Tongue (tissue), 2 donors: Measurements from ENCODE around the gene HYKK. TPM values are rescaled to one million over a fixed set of nuclear protein-coding genes. Genes with fewer than 3 reads are reported as not detected.
"Not testable (repeated sequence)": the region's sequence is repeated elsewhere in the genome, so short reads cannot be mapped to it uniquely, and the experiment has no call there.

Experiments
- DNase-seq: peaks from one replicate; pipeline ENCODE4 v3.0.0-alpha.2; 2015
- total RNA-seq: library from RNA; depleted of rRNA; stranded (reverse); fragments of >200 nt; gene quantifications from one replicate; pipeline ENCODE4 v1.2.3, GENCODE V29; 2014

Gene HYKK, protein sequence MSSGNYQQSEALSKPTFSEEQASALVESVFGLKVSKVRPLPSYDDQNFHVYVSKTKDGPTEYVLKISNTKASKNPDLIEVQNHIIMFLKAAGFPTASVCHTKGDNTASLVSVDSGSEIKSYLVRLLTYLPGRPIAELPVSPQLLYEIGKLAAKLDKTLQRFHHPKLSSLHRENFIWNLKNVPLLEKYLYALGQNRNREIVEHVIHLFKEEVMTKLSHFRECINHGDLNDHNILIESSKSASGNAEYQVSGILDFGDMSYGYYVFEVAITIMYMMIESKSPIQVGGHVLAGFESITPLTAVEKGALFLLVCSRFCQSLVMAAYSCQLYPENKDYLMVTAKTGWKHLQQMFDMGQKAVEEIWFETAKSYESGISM
- total RNA-seq, result 6.9 TPM

DNA sequence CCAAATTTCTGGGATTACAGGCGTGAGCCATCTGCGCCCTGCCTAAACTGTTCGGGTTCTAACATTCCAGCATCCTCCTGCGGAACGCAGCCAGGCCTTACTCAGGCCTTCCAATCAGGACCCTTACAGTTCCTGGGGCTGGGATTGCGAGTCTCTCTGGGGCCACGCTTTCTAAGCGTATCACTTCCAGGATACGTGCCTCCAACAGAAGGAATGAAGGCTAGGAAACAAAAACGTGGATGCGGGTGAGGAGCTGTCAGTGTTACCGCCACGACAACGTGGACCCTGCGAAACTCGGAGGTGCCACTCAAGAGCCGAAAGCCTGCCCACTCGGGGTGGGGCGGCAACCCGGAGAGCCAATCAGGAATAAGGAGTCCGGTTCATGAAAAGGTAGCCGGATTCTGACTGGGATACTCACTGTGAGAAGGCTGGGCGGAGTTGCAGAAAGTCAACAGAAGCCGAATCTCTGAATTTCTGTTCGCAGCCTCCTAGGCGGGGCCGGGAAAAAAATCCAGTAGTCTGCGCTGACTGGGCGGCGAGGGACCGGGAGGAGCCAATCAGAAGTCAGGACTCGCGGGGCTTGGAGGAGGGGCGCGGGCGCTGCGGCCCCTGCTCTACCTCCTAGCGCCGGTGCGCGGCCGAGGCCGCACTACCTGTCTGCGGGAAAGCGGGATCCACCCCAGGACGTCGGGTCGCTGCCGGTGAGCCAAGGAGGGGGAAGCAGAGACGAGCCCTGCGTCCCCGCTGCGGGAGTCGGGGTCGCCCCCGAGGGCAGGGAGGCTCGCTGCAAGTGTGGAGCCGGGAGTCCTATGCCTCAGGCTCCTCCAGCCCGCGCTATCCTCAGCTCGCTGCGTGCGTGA is at the start of gene HYKK:
HYKK (plus strand) TSS at position 607 of the 860 bp plus-strand sequence. CDS start 5,512 bp downstream, outside the sequence.
- DNase-seq, result peak; percentile 98

DNA sequence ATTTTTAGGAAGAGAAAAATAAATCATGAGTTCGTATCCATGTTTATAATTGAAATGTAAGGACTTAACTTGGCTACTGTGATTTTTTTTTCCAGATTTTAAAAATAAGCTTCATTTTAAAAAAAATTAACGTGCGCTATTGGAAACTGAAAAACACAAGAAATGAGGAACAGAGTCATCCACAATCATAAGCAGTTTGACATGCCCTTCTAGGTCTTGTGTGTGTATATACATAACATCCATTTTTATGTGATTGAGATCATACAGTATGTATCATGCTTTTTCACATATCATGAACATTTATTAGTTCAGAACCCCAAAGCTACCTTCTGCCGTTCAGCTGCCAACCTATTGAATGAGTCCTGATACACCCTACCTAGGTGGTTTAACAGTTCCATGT is 46.6 kb upstream of the HYKK start:
- DNase-seq, result no peak

DNA sequence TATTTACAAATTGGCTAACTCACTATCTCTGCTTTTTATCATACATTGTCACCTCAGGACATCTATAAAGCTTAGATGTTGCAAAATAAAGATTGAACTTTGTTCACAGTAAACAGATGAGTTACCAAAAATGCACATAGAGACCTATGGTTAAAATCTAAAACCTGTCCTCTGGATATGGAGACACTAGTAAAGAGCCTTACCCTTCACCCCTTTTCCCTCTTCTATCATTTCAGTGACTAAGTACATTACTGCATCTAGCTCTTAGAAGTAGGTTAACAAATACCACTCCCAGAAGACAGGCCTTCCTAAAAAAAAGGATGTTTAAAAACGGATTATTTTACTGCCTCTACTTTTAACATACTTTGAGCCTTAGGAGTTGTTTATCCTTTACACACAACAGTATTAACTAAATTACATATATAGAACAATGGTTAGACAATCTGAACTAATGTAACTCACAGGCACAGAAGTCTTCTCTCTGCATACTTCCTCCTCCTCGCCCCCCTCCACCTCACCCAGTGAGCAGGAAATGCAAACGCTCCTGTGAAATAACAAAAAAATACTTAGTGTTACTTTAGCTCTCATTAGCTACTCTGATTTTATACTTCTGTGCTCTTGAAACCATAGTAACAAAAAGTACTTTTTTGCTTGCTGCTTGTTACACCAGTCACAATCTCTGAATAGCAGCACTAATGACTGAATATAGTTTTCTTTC is 46.0 kb upstream of the HYKK start:
- no peak for DNase-seq

DNA sequence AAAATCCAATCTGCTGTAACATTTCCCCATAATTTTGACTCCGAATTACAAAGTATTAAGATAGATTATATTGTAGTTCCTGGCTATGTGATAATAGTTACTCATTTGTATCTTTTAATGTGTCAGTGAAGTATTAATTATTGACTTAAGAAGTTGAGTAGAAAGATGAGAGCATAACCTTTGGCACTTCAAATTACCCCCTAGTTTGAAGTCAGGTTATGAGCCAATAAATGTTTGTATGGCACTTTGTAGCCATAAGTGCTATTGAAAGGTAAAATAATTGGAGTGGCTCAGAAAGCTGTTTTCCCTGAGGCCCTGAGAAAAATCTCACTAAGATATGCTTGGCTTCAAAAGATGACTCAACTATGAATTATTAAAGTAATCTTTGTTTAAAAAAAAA is 38.3 kb upstream of the HYKK start:
- no peak for DNase-seq

DNA sequence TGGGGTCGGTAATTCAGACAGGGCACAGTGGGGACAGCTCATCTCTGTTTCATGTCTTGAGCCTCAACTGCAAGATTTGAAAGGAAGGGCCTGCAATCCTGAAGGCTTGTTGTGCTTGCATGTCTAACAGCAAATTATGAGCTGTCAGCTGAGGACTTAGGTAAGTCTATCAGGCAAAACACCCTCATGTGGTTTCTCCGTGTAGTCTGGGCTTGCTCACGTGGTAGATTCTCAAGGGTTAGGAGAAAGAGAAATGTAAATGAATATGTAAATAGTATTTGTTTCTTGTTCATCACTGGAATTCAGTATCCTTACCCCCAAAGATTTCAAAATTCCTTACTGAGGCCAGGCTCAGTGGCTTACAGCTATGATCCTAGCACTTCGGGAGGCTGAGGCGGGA is 30.1 kb upstream of the HYKK start:
- DNase-seq, result no peak

DNA sequence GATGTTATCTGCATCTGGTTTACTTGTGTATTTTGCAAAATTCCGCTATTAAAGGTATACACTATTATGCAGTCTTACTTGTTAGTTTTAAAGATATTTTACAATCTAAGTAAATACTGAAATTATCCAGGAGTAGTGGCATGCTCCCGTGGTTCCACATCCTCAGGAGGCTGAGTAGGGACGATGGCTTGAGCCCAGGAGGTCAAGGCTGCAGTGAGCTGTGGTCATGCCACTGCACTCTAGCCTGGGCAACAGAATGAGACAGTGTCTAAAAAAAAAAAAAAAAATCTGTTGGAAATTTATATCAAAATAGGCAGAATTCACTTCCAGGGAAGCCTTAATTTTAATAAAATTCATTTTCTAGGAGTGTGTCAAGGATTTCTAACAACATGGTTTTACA is 27.7 kb upstream of the HYKK start:
- no peak for DNase-seq

DNA sequence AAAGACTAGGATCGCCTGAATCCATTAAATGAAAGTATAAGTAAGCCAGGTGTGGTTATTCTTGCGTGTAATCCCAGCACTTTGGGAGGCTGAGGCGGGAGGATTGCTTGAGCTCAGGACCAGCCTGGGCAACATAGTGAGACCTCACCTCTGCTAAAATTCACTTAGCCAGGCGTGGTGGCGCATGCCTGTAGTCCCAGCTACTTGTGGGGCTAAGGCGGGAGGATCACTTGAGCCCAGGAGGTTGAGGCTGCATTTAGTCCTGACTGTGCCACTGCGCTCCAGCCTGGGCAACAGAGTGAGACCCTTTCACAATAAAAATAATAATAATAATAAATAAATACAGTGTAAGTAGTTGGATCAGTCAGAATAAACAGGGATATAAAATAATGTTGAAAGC is 25.5 kb upstream of the HYKK start:
- DNase-seq, result no peak

DNA sequence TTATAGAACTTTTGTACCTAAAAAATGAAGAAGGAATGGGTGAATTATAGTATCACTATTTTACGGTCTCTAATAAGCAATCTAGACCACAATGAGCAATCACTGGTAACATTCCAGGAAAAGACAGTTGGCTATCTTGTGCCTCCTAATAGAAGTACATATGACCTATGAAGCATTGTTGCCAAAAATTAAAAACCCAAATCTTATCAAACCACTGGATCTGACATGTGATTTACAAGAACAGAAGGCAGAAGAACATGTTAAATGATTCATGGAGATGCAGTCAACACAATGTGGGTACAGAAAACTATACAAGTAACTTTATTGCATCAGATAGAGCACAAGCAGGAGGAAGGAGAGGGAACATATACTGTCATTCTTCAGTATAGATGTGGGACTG is 14.5 kb upstream of the HYKK start:
- no peak for DNase-seq

DNA sequence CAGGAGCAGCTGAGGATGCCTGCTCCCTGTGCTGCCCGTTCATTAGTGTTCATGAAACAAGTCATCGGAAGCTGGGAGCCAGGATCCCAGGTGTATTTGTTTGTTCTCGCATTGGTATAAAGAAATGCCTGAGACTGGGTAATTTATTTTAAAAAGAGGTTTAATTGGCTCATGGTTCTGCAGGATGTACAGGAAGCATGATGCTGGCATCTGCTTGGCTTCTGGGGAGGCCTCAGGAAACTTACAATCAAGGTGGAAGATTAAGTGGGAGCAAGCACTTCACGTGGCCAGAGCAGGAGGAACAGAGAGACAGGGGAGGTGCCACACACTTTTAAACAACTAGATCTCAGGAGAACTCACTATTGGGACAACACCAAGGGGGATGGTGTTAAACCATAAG is 5.5 kb upstream of the HYKK start:
- DNase-seq, result no peak

DNA sequence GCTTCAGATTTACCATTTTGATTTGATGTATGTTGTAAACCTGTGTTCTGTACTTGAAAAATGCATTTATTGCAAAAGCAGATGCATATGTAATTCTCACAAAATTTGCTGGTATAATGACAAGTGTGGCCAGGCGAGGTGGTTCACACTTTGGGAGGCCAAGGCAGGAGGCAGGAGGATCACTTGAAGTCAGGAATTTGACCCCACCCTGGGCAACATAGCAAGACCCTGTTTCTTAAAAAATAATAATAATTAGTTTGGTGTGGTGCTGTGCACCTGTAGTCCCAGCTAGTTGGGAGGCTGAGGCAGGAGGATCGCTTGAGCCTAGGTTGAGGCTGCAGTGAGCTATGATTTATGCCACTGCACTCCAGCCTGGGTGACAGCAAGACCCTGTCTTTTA is 4.7 kb upstream of the HYKK start:
- DNase-seq, result no peak

DNA sequence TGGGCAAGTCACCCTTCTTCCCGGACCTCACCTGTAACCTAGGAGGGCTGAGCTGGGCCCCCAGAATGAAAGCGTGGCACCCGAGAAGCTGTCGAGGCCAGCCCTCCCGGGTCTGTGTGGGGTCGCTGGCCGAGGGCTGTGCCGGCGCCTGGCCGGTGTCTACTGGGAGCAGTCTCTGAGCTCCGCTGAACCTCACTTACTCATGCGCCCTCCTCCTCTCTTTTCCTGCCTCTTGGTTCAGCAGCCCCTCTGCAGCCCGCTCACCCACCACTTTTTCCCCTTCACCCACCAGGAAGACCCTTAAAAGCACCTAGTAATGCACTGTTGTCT is 419 bp downstream of the HYKK start:
- no peak for DNase-seq

DNA sequence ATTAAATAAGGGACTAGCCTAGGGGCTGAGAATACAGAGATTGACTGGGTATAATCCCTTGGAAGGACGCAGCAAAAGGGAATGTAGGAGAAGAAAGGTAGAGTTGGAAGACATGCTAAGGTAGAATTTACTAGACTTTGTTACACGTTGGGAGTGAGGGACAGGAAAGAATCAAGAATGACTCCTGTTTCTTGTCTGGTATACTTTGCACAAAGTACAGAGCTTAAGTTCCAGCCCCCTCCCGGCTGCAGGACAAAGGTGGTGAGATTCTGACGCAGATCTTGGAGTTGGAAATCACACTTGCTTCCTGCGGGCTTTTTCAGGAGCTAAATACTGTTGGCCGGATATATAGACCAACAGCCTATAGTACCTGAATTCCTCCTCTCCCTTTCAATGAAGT is 895 bp downstream of the HYKK start:
- no peak for DNase-seq

DNA sequence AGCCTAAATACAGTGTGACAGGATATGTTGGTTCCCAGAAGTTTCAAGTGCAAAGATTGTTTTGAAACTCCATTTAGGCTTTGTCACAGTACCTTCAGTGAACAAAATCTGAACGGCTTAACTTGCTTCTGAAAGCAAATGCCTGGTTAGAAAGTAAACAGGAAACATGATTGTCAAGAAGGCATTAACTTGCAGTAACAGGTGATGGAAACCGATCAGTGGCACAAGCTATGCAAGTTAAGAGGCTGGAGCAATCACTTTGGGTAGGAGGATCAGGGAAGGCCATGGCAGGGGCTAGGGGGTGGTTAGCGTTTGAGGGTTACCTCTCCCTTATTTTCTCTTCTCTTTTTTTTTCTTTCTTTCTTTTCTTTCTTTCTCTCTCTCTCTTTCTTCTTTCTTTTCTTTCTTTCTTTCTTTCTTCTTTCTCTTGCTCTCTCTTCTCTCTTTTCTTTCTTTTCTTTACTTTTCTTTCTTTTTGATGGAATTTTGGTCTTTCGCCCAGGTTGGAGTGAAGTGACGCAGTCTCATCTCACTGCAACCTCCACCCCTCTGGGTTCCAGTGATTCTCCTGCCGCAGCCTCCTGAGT is 2.4 kb downstream of the HYKK start:
- DNase-seq, result peak; percentile 21

DNA sequence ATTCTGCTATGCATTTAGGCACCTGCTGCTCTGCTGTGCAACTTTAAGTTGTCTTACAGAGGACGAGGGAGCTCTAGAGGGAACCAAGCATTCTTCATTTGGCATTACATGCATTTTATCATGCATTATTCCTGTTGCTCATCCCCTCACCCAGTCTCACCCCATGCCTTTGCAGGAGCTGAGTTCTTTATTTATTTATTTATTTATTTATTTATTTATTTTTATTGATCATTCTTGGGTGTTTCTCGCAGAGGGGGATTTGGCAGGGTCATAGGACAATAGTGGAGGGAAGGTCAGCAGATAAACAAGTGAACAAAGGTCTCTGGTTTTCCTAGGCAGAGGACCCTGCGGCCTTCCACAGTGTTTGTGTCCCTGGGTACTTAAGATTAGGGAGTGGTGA is 12.7 kb downstream of the HYKK start:
- not testable (repeated sequence) for DNase-seq

DNA sequence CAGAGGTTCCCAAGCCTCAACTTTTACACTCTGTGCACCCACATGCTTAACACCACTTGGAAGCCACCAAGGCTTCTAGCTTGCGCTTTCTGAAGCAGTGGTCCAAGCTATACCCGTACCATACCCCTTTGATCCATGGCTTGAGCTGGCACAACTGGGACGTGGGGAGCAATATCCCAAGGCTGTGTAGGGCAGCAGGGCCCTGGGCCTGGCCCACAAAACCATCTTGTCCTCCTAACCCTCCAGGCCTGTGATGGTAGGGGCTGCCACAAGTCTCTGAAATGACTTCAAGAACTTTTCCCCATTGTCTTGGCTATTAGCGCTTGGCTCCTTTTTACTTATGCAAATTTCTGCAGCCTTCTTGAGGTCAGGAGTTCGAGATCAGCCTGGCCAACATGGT is 16.9 kb downstream of the HYKK start:
- DNase-seq, result no peak

DNA sequence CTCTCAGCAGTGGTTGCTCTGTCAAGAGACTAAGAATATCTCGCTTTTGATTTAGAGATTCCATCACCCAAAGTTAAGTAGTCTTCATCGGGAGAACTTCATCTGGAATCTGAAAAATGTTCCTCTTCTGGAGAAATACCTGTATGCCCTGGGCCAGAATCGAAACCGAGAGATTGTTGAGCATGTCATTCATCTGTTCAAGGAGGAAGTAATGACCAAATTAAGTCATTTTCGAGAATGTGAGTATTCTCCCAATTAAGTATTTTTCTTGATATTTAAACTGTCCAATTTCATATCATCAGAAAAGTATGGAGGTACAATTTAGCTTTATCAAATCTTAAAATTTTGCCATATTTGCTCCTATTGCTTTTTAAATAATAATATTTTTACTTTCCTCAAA is 19.9 kb downstream of the HYKK start:
- no peak for DNase-seq

DNA sequence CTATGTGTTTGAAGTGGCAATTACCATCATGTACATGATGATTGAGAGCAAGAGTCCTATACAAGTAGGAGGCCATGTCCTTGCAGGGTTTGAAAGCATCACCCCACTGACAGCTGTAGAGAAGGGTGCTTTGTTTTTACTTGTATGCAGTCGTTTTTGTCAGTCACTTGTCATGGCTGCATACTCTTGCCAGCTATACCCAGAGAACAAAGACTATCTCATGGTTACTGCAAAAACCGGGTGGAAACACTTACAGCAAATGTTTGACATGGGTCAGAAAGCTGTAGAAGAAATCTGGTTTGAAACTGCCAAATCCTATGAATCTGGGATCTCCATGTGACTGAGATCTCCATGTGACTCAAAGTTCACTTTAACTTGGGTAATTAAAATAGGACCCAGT is 26.0 kb downstream of the HYKK start:
- DNase-seq, result no peak

DNA sequence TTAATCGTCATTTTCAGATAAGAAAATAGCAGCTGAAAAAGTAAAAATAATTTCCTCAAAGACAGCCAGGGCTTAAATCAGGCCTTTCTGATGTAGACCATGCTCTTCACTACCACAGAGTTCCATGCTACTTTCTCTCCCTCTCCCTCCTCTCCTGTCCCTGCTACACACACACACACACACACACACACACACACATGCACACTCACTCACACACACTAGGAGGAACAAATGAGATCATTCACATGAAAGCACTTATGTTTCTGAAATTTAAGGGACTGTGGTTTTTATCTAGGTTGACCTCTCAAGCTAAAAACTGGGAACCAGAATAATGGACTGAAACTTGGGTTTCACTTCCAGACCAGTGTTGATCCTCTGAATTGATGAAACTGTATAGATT is 28.8 kb downstream of the HYKK start:
- DNase-seq, result peak; percentile 11

DNA sequence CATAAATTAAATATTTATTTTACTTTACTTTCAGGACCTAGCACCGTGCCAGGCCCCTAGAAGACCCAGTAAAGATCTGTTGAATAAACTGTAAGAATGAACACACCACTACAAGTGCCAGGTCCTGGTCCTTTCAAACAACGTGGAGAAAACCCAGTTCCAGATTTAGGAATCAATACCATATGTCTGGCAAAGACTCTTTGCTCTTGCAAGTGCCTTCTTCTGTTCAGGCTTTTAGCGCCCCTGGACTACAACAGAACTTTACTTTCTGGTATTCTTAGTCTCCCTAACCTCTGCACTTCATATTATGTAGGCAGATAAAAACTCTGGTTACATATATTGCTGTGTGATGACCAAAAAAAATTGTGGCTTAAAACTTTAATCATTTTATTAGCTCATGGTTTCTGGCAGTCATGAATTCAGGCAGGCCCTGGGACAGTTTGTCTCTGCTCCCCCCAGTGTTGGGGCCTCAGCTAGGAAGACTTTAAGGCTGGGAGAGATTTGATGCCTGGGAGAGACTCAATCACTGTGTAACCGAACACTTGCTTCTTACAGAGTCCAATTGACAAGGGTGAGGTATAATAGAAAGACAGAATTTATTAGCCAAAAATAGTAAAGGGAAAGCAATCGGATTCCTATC is 30.0 kb downstream of the HYKK start:
- peak; percentile 68 for DNase-seq

DNA sequence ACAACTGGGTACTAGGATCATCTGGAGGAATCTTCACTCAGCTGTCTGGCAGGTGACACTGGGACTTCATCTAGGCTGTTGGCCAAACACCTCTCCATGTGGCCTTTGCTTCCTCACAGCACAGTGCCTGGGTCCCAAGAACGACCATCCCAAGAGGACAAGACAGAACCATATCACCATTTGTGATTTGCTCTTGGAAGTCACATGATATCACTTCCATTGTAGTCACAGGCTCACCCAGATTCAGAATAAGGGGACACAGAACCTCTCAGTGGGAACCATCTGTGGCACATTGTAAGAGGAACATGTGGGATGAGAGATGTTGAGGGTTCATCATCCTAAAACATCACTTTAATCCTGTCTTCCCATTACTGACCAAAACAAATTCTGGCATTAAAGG is 31.0 kb downstream of the HYKK start:
- DNase-seq, result no peak

DNA sequence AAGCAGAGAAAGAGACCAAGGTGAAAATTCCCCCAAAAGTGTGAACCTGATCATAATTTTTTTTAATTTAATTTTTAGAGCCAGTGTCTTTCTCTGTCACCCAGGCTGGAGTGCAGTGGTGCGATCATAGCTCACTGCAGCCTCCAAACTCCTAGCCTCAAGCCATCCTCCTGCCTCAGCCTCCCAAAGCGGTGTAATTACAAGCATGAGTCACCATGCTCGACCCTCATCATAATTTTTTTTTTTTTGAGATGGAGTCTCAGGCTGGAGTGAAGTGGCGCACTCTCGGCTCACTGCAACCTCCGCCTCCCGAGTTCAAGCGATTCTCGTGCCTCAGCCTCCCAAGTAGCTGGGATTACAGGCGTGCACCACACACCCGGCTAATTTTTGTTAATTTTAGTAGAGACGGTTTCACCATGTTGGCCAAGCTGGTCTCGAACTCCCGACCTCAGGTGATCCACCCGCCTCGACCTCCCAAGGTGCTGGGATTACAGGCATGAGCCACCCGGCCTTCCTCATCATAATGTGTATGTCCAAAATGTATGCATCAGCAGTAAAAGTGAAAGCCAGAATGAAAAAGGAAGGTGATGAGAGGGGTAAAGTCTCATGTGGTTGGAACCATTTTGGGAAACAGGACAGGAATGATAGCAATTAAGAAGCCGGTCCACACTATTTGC is 32.2 kb downstream of the HYKK start:
- not testable (repeated sequence) for DNase-seq
